Stomach (tissue), 9 donors: Measurements from ENCODE around the gene CCDC186. TPM values are rescaled to one million over a fixed set of nuclear protein-coding genes. Genes with fewer than 3 reads are reported as not detected.

Source experiments
- DNase-seq, 2 donors: peaks; one replicate each; pipeline versions ENCODE4 v3.0.0 to v3.0.0-alpha.2; 2013 to 2019
- H3K27ac ChIP-seq, 5 donors: fragments of 200-600 bp in 4 of 5; sonication (generic) in 4 of 5; one replicate each; pipeline ENCODE4 v1.5.1; 2013 to 2019; ENCODE audit warnings: mild to moderate bottlenecking in 1 of 5, moderate library complexity in 1 of 5
- H3K27me3 ChIP-seq, 3 donors: fragments of 200-600 bp; sonication (generic); one replicate each; pipeline ENCODE4 v1.5.1; 2017 to 2019; ENCODE audit warnings: mixed run types in 1 of 3
- H3K36me3 ChIP-seq, 4 donors: fragments of 200-600 bp; sonication (generic); 1 replicate in 3 of 4; 2 replicates in 1 of 4; pipeline ENCODE4 v1.5.1; 2016 to 2019
- H3K4me1 ChIP-seq, 4 donors: fragments of 200-600 bp; sonication (generic); one replicate each; pipeline ENCODE4 v1.5.1; 2016 to 2019
- H3K4me3 ChIP-seq, 4 donors: fragments of 200-600 bp; sonication (generic) in 3 of 4; one replicate each; pipeline ENCODE4 v1.5.1; 2016 to 2019; ENCODE audit warnings: mild to moderate bottlenecking in 1 of 4
- H3K9me3 ChIP-seq, 4 donors: fragments of 200-600 bp; sonication (generic); one replicate each; pipeline ENCODE4 v1.5.1; 2016 to 2019
- CTCF ChIP-seq, 7 experiments: fragments of 450-650 bp in 4 of 7; fragments of 200-600 bp in 3 of 7; sonication (generic) in 3 of 7; IDR thresholded peaks; one replicate each; pipeline ENCODE4 v1.5.1; 2016 to 2019; ENCODE audit warnings: antibody characterized with exemption in 7 of 7, control low read depth in 2 of 7, mild to moderate bottlenecking in 1 of 7
- EP300 ChIP-seq: sonication (generic); formaldehyde crosslinking; IDR thresholded peaks from one replicate; pipeline ENCODE4 v1.6.1; 2017; ENCODE audit warnings: antibody characterized with exemption
- POLR2A ChIP-seq, 4 donors: fragments of 450-650 bp; IDR thresholded peaks; one replicate each; pipeline ENCODE4 v1.6.1; 2016; ENCODE audit warnings: antibody characterized with exemption in 4 of 4, control low read depth in 2 of 4, mild to moderate bottlenecking in 1 of 4, moderate library complexity in 1 of 4
- POLR2AphosphoS5 ChIP-seq, 3 donors: sonication (generic); formaldehyde crosslinking; IDR thresholded peaks; one replicate each; pipeline ENCODE4 v1.6.1; 2016; ENCODE audit warnings: antibody characterized with exemption in 3 of 3
- WGBS, 5 donors: extraction: QIAGEN DNeasy Blood & Tissue Kit in 3 of 5; methylation state at CpG; one replicate each; pipeline versions ENCODE4 v1.1.5 to v1.1.7; 2013 to 2018; 5-methylcytosine and 5-hydroxymethylcytosine counted together
- intact Hi-C: fragments of 100-400 bp; cut with DNase I; formaldehyde crosslinking; loops from one replicate; pipeline ENCODE4 v1.15.1; 2023; ENCODE audit warnings: low total_unique reads
- polyA plus RNA-seq, 3 donors: library from polyadenylated mRNA; stranded (reverse); fragments of 200-250 nt; gene quantifications; one replicate each; pipeline ENCODE4 v1.2.3, GENCODE V29; 2013
- total RNA-seq, 5 donors: library from RNA; depleted of rRNA; stranded (reverse); fragments of >200 nt; gene quantifications; one replicate each; pipeline versions ENCODE4 v1.1.0 to v1.2.3, GENCODE V29; 2014 to 2016
- donor health status: healthy with polysubstance abuse.
- donor health status: Bipolar disorder and iron deficiency.
- donor health status: healthy.

The CCDC186 gene
- total and polyA plus RNA-seq, 8 donors: 4.7 to 74.5 (median 22.1) TPM

DNA sequence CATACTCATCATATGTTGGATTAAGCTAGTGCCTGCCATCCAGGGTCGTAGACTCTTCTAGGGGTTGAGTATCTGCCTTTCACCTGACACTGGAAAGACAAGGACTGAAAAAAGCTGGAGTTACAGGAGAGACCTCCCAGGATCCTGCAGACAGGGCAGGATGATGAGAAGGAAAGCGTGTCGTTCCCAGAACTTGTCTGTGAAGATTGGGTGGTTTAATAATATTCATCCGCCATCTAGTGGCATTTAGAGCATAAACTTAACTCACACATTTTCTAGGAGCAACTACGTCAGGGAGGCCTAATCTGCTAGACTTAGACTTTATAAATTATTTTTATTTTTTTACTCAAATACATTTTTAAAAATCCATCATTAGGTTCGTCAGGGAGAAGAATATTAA, 70.7 kb downstream of the CCDC186 start:
- peaks cover 0 to 10% (median 0%) of the 10 kb centered on the region in 3 donors for H3K27me3 ChIP-seq
- peak in 5 of 7 experiments; percentile 29 to 55 (median 48) for TF ChIP-seq CTCF (IDR thresholded peaks at IDR 0.05)
- peak in 1 of 3 donors; percentile 11 for TF ChIP-seq POLR2AphosphoS5 (IDR thresholded peaks at IDR 0.05)
- TF ChIP-seq EP300: no peak
- TF ChIP-seq POLR2A (IDR thresholded peaks at IDR 0.05): no peak
- H3K27ac ChIP-seq: no peak overlapping the region
- DNase-seq: peak in 1 of 2 donors; percentile 85
- intact Hi-C loops: loop anchor here (5.0 kb wide), 1 partner anchor 301 kb away; no protein-coding TSS in a partner anchor
- no peak overlapping the region for H3K4me3 ChIP-seq
- H3K9me3 ChIP-seq: no peaks in the 10 kb centered on the region
- no peaks in the 10 kb centered on the region for H3K36me3 ChIP-seq
- 8 to 14% (median 12%) methylated on average over 6 of the region's 6 CpGs for WGBS, 5 donors
- H3K4me1 ChIP-seq: peaks cover 10 to 32% (median 18%) of the 10 kb centered on the region in 4 donors

DNA sequence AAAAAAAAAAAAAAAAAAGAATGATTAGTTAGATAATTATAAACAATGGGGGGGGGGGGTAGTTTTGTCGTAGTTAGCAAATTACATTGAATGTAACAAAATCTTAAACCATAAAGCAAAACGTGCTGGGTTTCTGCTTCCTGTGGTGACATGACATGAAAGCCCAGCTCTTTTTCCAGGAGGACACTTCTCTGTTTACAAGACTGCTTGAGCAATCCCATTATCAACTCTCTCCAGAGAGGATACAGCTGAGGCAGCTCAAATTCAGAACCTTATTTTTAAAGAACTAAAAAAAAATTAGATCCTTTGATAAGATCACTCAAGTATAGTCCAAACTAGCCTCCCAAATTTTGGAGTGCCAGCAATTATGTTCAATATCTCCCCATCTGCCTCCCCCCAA, 71.7 kb downstream of the CCDC186 start:
- peaks cover 10 to 32% (median 18%) of the 10 kb centered on the region in 4 donors for H3K4me1 ChIP-seq
- no peak overlapping the region for H3K27ac ChIP-seq
- H3K9me3 ChIP-seq: no peaks in the 10 kb centered on the region
- H3K27me3 ChIP-seq: peaks cover 0 to 10% (median 0%) of the 10 kb centered on the region in 3 donors
- no peak for DNase-seq
- intact Hi-C loops: loop anchor here (5.0 kb wide), 1 partner anchor 300 kb away; no protein-coding TSS in a partner anchor
- TF ChIP-seq EP300: no peak
- no peak for TF ChIP-seq CTCF (IDR thresholded peaks at IDR 0.05)
- TF ChIP-seq POLR2AphosphoS5 (IDR thresholded peaks at IDR 0.05): no peak
- no peak for TF ChIP-seq POLR2A (IDR thresholded peaks at IDR 0.05)
- H3K36me3 ChIP-seq: no peaks in the 10 kb centered on the region
- WGBS, 5 donors: 41 to 56% (median 54%) methylated on average over 2 of the region's 2 CpGs
- H3K4me3 ChIP-seq: no peak overlapping the region

GRCh38 chr10:114100848-114101741, 72.9 kb downstream of the CCDC186 start:
- intact Hi-C loops: loop anchor here (5.0 kb wide), 1 partner anchor 299 kb away; no protein-coding TSS in a partner anchor
- peaks cover 0 to 10% (median 0%) of the 10 kb centered on the region in 3 donors for H3K27me3 ChIP-seq
- H3K9me3 ChIP-seq: no peaks in the 10 kb centered on the region
- DNase-seq: peak in 1 of 2 donors; percentile 71
- H3K4me3 ChIP-seq: peak overlapping the region; percentile 35 to 52 (median 49)
- H3K36me3 ChIP-seq: no peaks in the 10 kb centered on the region
- H3K4me1 ChIP-seq: peaks cover 10 to 32% (median 18%) of the 10 kb centered on the region in 4 donors
- TF ChIP-seq POLR2AphosphoS5 (IDR thresholded peaks at IDR 0.05) (no peak), POLR2A (IDR thresholded peaks at IDR 0.05) (no peak), EP300 (no peak), CTCF (IDR thresholded peaks at IDR 0.05) (no peak)
- peak overlapping the region in 2 of 5 donors; percentile 15 to 17 for H3K27ac ChIP-seq
- WGBS, 5 donors: 11 to 15% (median 13%) methylated on average over 39 to 47 of the region's 47 CpGs

- peaks cover 10 to 26% (median 15%) of the 10 kb centered on the region in 4 donors for H3K4me1 ChIP-seq
- H3K36me3 ChIP-seq: no peaks in the 10 kb centered on the region
- intact Hi-C loops: loop anchor here (10.0 kb wide), 1 partner anchor 382 kb away; no protein-coding TSS in a partner anchor
- no peak overlapping the region for H3K27ac ChIP-seq
- no peaks in the 10 kb centered on the region for H3K9me3 ChIP-seq
- peaks cover 0 to 10% (median 0%) of the 10 kb centered on the region in 3 donors for H3K27me3 ChIP-seq
- no peak for DNase-seq
- TF ChIP-seq POLR2AphosphoS5 (IDR thresholded peaks at IDR 0.05) (no peak), EP300 (no peak), CTCF (IDR thresholded peaks at IDR 0.05) (no peak), POLR2A (IDR thresholded peaks at IDR 0.05) (no peak)
- 72 to 92% (median 79%) methylated on average over 3 of the region's 3 CpGs for WGBS, 5 donors
- no peak overlapping the region for H3K4me3 ChIP-seq
These were observed 77.1 kb downstream of the CCDC186 start for GRCh38 chr10:114096864-114097263.
